ENCODE measurements around the gene P3R3URF. TPM values are rescaled to one million over a fixed set of nuclear protein-coding genes. Genes with fewer than 3 reads are reported as not detected.
A peak's percentile ranks its signal among the peaks of the same experiment; 100 is the strongest.

P3R3URF gene
- total and polyA plus RNA-seq, 5 donors from 2014 or later = not detected

DNA sequence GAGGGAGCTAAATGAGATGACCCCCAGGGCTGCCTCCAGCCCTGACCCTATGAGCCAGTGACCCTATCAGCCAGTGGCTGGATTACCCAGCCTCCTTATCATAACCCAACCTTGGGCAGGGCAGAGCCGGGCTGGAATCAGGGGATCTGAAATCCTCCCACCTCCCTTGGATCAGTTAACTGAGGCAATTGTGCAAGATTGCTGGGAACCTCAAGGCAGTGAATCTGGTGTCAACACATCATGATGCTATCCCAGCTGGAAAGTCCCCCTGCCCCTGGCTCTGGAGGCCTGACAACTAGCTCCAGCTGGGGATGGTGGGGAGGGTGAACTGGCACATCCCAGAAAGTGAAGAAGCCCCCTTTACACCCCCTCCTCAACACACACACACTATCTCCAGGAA lies 7.8 kb downstream of the P3R3URF start:
- Histone ChIP-seq H3K4me1 (ENCODE audit: control insufficient read depth, insufficient read depth, low read length, poor library complexity, severe bottlenecking) (peaks cover 6% of the 10 kb centered on the region), H3K27ac (ENCODE audit: insufficient read depth, low read length, poor library complexity, severe bottlenecking) (no peak overlapping the region), H3K27me3 (ENCODE audit: control insufficient read depth, insufficient read depth, low read length) (no peaks in the 10 kb centered on the region), H3K4me3 (ENCODE audit: low read depth, low read length) (no peak overlapping the region), H3K9me3 (ENCODE audit: control insufficient read depth in 2 of 2, low read length in 2 of 2) (no peaks in the 10 kb centered on the region), H3K36me3 (ENCODE audit: control insufficient read depth, insufficient read depth, low read length) (no peaks in the 10 kb centered on the region)
- Mint-ChIP-seq H3K27ac (peak overlapping the region in 2 of 3 donors; percentile 23 to 96), H3K27me3 (peaks cover 9% of the 10 kb centered on the region), H3K36me3 (no peaks in the 10 kb centered on the region), H3K4me1 (peaks cover 5 to 21% (median 8%) of the 10 kb centered on the region in 4 donors), H3K9me3 (peaks cover 0 to 1% (median 0%) of the 10 kb centered on the region in 7 donors), H3K4me3 (peak overlapping the region in 2 of 4 donors; percentile 94 to 97)
- DNase-seq (no peak), ATAC-seq (ENCODE audit: low read depth in 2 of 2) (no peak)

DNA sequence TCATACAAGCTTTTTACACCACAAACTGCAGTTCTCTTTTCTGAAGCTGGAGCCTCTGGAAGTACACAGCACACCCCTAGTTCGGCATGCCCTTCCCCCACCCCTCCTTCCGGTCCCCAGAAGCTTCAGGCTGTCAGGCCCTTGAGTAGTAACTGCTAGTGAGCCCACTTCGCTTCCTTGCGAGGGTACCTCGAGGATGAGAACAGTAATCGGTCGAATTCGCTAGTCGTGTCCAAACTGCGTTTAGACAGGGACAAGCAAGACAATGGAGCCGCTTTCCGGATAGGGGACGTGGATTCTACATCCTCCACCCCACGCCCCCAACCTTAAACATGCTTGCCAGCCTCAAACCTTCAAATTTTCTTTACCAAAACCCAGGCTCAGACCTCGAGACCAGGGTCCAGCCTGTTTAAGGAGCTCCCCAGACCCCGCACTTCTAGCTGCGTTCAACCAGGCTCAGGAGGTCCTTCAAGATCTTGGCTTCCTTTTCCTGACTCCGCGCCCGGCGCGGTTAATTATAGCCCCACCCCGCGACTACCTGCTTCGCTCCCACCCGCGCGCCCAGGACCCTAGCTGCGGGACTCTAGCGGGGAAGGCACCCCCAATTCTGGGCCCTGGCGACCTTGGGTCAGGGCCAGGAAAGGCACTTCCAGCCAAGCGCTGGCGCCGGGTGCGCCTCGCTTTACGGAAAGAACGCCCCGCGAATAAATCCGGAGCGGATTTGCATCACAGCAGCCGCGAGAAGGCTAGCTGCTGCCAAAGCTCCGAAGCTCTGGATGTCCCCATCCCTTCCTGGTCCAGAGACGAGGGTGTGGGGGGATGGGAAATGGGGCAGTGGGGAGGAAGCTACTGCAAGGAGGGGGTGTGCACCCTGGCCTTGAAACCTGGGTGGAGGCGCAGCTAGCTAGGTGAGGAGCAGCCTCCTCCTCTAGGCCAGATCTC lies 9.5 kb downstream of the P3R3URF start:
- peak; percentile 59 to 83 for ATAC-seq (ENCODE audit: low read depth in 2 of 2)
- peak overlapping the region; percentile 87 for H3K4me3 ChIP-seq (ENCODE audit: low read depth, low read length)
- H3K27ac ChIP-seq (ENCODE audit: insufficient read depth, low read length, poor library complexity, severe bottlenecking) = peak overlapping the region; percentile 39
- Mint-ChIP-seq H3K27me3 (peaks cover 5% of the 10 kb centered on the region), H3K9me3 (no peaks in the 10 kb centered on the region), H3K36me3 (no peaks in the 10 kb centered on the region), H3K4me1 (peaks cover 5 to 21% (median 8%) of the 10 kb centered on the region in 4 donors), H3K4me3 (peak overlapping the region; percentile 89 to 97 (median 94)), H3K27ac (peak overlapping the region; percentile 96 to 99 (median 96))
- H3K9me3 ChIP-seq (ENCODE audit: control insufficient read depth in 2 of 2, low read length in 2 of 2) = no peaks in the 10 kb centered on the region
- DNase-seq = peak; percentile 10 to 83 (median 62)
- peaks cover 6% of the 10 kb centered on the region for H3K4me1 ChIP-seq (ENCODE audit: control insufficient read depth, insufficient read depth, low read length, poor library complexity, severe bottlenecking)
- no peaks in the 10 kb centered on the region for H3K27me3 ChIP-seq (ENCODE audit: control insufficient read depth, insufficient read depth, low read length)
- no peaks in the 10 kb centered on the region for H3K36me3 ChIP-seq (ENCODE audit: control insufficient read depth, insufficient read depth, low read length)

DNA sequence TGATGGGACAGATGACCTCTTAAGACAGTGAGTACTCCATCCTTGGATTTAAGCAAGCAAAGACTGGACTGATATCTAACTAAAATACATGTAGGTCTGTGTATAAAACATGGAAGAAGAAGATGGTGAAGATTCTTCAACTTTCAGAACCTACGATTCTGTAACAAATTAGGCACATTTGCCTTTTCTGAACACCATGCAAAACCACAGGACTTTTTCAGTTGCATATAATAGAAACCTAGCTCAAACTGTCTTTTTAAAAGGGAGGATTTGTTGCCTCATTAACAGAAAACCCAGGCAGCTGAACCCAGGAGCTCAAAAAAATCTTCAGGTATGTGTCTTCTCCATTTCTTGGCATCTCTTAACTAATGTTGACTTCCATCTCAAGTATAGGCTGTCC lies 16.1 kb downstream of the P3R3URF start:
- H3K4me3 ChIP-seq (ENCODE audit: low read depth, low read length) = no peak overlapping the region
- Mint-ChIP-seq H3K27ac (peak overlapping the region in 1 of 3 donors; percentile 14), H3K36me3 (no peaks in the 10 kb centered on the region), H3K27me3 (no peaks in the 10 kb centered on the region), H3K4me1 (peaks cover 0 to 2% (median 0%) of the 10 kb centered on the region in 4 donors), H3K9me3 (no peaks in the 10 kb centered on the region), H3K4me3 (no peak overlapping the region)
- H3K27ac ChIP-seq (ENCODE audit: insufficient read depth, low read length, poor library complexity, severe bottlenecking) = no peak overlapping the region
- H3K4me1 ChIP-seq (ENCODE audit: control insufficient read depth, insufficient read depth, low read length, poor library complexity, severe bottlenecking) = no peaks in the 10 kb centered on the region
- DNase-seq (no peak), ATAC-seq (ENCODE audit: low read depth in 2 of 2) (no peak)
- no peaks in the 10 kb centered on the region for H3K27me3 ChIP-seq (ENCODE audit: control insufficient read depth, insufficient read depth, low read length)
- H3K9me3 ChIP-seq (ENCODE audit: control insufficient read depth in 2 of 2, low read length in 2 of 2) = no peaks in the 10 kb centered on the region
- no peaks in the 10 kb centered on the region for H3K36me3 ChIP-seq (ENCODE audit: control insufficient read depth, insufficient read depth, low read length)

DNA sequence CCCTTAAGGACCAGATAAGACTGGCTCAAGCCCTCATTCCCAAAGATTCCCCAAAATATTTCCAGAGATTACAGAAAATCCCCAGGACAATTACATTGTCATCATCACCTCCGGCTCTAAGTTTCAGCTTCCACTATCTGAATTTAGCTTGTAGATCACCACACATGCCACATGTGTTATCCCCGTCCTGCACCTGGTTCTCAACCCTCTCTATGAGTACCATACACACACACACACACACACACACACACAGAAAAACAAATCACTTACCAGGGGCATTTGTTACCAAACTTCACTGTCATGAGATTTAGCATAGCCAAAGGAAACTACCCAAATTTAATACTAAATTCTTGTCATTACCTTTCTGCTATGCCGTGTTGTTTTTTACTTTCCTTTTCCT lies 16.8 kb downstream of the P3R3URF start:
- no peak overlapping the region for H3K27ac Mint-ChIP-seq

DNA sequence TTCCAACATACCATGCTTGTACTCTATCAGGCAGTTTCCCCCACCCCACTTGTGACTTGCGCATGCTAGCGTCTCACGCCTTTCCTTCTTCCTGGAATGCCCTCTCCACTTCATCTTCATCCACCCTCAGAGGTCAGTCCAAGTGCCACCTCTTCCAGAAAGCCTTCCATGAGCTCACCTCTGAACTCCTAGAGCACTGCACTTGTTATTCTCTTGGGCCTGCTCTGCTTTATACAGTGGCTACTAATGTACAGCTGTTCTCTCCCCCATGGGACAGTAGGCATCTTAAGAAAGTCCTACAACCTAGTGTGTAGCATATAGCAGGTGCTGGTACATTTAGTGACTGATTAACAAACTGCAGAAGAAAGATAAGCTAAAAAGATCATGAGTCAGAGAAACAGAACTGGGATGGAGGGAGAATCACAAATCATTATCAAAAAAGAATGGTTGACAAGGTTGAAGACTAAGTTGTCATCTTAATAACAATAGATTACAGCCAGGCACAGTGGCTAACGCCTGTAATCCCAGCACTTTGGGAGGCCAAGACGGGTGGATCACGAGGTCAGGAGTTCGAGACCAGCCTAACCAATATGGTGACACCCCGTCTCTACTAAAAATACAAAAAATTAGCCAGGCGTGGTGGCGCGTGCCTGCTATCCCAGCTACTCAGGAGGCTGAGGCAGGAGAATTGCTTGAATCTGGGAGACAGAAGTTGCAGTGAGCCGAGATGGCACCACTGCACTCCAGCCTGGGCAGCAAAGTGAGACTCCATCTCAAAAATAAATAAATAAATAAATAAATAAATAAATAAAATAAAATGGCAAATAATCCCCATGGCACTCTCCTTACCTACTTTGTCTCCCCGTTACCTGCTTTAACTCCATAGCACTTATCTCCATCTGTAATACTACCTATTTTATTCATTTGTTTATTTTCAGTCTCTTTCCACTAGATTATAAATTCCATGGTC lies 17.7 kb downstream of the P3R3URF start:
- Histone ChIP-seq H3K27ac (ENCODE audit: insufficient read depth, low read length, poor library complexity, severe bottlenecking) (no peak overlapping the region), H3K36me3 (ENCODE audit: control insufficient read depth, insufficient read depth, low read length) (no peaks in the 10 kb centered on the region), H3K4me3 (ENCODE audit: low read depth, low read length) (no peak overlapping the region), H3K27me3 (ENCODE audit: control insufficient read depth, insufficient read depth, low read length) (no peaks in the 10 kb centered on the region), H3K4me1 (ENCODE audit: control insufficient read depth, insufficient read depth, low read length, poor library complexity, severe bottlenecking) (no peaks in the 10 kb centered on the region), H3K9me3 (ENCODE audit: control insufficient read depth in 2 of 2, low read length in 2 of 2) (no peaks in the 10 kb centered on the region)
- H3K9me3 Mint-ChIP-seq = peaks cover 0 to 2% (median 0%) of the 10 kb centered on the region in 7 donors
- no peaks in the 10 kb centered on the region for H3K27me3 Mint-ChIP-seq
- H3K36me3 Mint-ChIP-seq = no peaks in the 10 kb centered on the region
- H3K4me1 Mint-ChIP-seq = no peaks in the 10 kb centered on the region
- H3K4me3 Mint-ChIP-seq = no peak overlapping the region
- ATAC-seq (ENCODE audit: low read depth in 2 of 2) = no peak
- H3K27ac Mint-ChIP-seq = no peak overlapping the region
- no peak for DNase-seq

More for the DNA sequence above, 16.8 kb downstream of the P3R3URF start:
- ATAC-seq (ENCODE audit: low read depth in 2 of 2) (no peak), DNase-seq (no peak)
- Mint-ChIP-seq H3K4me3 (no peak overlapping the region), H3K9me3 (no peaks in the 10 kb centered on the region), H3K4me1 (no peaks in the 10 kb centered on the region), H3K36me3 (no peaks in the 10 kb centered on the region), H3K27me3 (no peaks in the 10 kb centered on the region)
- Histone ChIP-seq H3K27ac (ENCODE audit: insufficient read depth, low read length, poor library complexity, severe bottlenecking) (no peak overlapping the region), H3K27me3 (ENCODE audit: control insufficient read depth, insufficient read depth, low read length) (no peaks in the 10 kb centered on the region), H3K4me1 (ENCODE audit: control insufficient read depth, insufficient read depth, low read length, poor library complexity, severe bottlenecking) (no peaks in the 10 kb centered on the region), H3K36me3 (ENCODE audit: control insufficient read depth, insufficient read depth, low read length) (no peaks in the 10 kb centered on the region), H3K9me3 (ENCODE audit: control insufficient read depth in 2 of 2, low read length in 2 of 2) (no peaks in the 10 kb centered on the region), H3K4me3 (ENCODE audit: low read depth, low read length) (no peak overlapping the region)

DNA sequence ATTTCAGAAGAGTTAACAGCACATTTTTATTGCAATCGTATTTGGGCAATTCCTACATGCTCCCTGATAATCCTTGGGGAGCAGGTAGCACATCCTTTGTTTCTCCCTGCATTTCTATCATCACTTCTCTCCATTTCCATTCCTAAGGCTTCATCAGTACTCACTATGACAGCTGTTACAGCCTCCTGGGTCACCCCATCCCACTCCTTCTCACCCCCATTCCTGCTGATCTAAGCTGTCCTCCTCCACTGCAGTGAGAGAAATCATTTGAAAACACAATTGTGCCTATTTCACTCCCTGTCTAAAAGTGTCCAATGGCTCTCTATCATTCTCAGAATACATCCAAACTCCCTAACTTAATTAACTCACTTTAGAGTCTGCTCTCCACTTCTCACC lies 18.4 kb downstream of the P3R3URF start:
- DNase-seq (no peak), ATAC-seq (ENCODE audit: low read depth in 2 of 2) (no peak)
- Histone ChIP-seq H3K9me3 (ENCODE audit: control insufficient read depth in 2 of 2, low read length in 2 of 2) (no peaks in the 10 kb centered on the region), H3K36me3 (ENCODE audit: control insufficient read depth, insufficient read depth, low read length) (no peaks in the 10 kb centered on the region), H3K27me3 (ENCODE audit: control insufficient read depth, insufficient read depth, low read length) (no peaks in the 10 kb centered on the region), H3K4me3 (ENCODE audit: low read depth, low read length) (no peak overlapping the region), H3K4me1 (ENCODE audit: control insufficient read depth, insufficient read depth, low read length, poor library complexity, severe bottlenecking) (no peaks in the 10 kb centered on the region), H3K27ac (ENCODE audit: insufficient read depth, low read length, poor library complexity, severe bottlenecking) (no peak overlapping the region)
- Mint-ChIP-seq H3K4me3 (no peak overlapping the region), H3K4me1 (no peaks in the 10 kb centered on the region), H3K9me3 (peaks cover 0 to 2% (median 0%) of the 10 kb centered on the region in 7 donors), H3K27me3 (no peaks in the 10 kb centered on the region), H3K36me3 (no peaks in the 10 kb centered on the region), H3K27ac (no peak overlapping the region)

DNA sequence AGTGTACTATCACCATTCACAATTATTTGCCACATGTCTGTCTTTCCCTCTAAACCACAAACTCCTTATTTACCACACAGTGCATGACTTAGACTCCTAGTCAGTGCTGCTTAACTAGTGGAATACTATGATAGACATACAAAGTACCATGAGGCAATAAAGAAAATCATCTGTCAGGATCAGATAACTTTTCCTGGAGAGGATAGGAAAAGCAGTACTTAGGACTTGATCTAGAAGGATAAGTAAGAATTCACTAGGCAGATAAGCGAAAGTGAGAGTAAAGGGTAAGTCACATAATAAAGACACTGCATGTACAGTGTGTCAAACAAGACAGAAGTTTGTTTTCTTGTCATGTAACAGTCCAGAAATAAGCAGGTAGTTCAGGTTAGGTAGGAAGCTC lies 22.6 kb downstream of the P3R3URF start:
- Histone ChIP-seq H3K27ac (ENCODE audit: insufficient read depth, low read length, poor library complexity, severe bottlenecking) (no peak overlapping the region), H3K9me3 (ENCODE audit: control insufficient read depth in 2 of 2, low read length in 2 of 2) (no peaks in the 10 kb centered on the region), H3K4me1 (ENCODE audit: control insufficient read depth, insufficient read depth, low read length, poor library complexity, severe bottlenecking) (no peaks in the 10 kb centered on the region), H3K27me3 (ENCODE audit: control insufficient read depth, insufficient read depth, low read length) (no peaks in the 10 kb centered on the region), H3K36me3 (ENCODE audit: control insufficient read depth, insufficient read depth, low read length) (no peaks in the 10 kb centered on the region), H3K4me3 (ENCODE audit: low read depth, low read length) (no peak overlapping the region)
- no peak for DNase-seq
- Mint-ChIP-seq H3K4me3 (no peak overlapping the region), H3K27me3 (peaks cover 26% of the 10 kb centered on the region), H3K9me3 (peaks cover 0 to 6% (median 0%) of the 10 kb centered on the region in 7 donors), H3K4me1 (no peaks in the 10 kb centered on the region), H3K27ac (no peak overlapping the region), H3K36me3 (no peaks in the 10 kb centered on the region)
- no peak for ATAC-seq (ENCODE audit: low read depth in 2 of 2)

Data from CD4-positive, CD25-positive, alpha-beta regulatory T cell (primary cell).